ENCODE measurements around the gene ZNF778. TPM values are rescaled to one million over a fixed set of nuclear protein-coding genes. Genes with fewer than 3 reads are reported as not detected.

Gene ZNF778
- total and polyA plus RNA-seq, 2 of the 13 experiments (the other 11 are each of a cell fraction or from before 2014, with no cell fraction given), result 3.8 to 7.2 TPM

DNA sequence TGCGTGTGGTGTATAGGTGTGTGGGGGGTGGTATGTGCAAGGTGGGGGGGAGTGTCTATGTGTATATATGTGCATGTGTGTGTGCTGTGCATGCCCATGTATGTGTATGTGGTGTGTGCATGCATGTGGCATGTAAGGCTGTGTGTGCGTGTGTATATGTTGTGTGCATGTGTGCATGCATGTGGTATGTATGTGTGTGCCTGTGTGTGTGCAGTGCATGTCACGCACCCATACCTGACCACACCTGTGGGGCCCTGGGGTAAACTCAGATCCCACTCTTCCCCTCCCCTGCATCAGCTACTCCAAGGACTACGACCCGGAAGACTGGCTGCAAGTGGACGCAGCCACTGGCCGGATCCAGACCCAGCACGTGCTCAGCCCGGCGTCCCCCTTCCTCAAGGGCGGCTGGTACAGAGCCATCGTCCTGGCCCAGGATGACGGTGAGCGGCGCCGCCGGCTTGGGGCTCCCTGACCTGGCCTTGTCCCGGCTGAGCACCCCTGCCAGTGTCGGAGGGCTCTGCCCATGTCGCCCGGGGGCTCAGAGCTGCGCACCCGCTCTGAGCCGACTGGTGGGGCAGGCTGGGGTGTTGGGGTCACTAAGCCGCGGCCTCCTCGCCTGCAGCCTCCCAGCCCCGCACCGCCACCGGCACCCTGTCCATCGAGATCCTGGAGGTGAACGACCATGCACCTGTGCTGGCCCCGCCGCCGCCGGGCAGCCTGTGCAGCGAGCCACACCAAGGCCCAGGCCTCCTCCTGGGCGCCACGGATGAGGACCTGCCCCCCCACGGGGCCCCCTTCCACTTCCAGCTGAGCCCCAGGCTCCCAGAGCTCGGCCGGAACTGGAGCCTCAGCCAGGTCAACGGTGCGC is 26.2 kb upstream of the ZNF778 start (continued):
- TF ChIP-seq ZNF142 (CRISPR knock-in tag; IDR thresholded peaks at IDR 0.05) (0 out of 2 replicates have a peak, but pooled peaks have one; percentile 52), SPEN (CRISPR knock-in tag; IDR thresholded peaks at IDR 0.05; ENCODE audit: low read depth) (peak; percentile 27), ZFAT (CRISPR knock-in tag; conservative IDR thresholded peaks at IDR 0.05) (no peak), ETV6 (CRISPR knock-in tag; conservative IDR thresholded peaks at IDR 0.05) (no peak), SMARCE1 (IDR thresholded peaks at IDR 0.05; ENCODE audit: borderline replicate concordance) (no peak), TSC22D2 (CRISPR knock-in tag; IDR thresholded peaks at IDR 0.05; ENCODE audit: borderline replicate concordance) (peak; percentile 57; the same call in 1 of the 2 replicates), ZKSCAN5 (CRISPR knock-in tag; IDR thresholded peaks at IDR 0.05) (no peak), SALL1 (CRISPR knock-in tag; IDR thresholded peaks at IDR 0.05) (peak; percentile 28; the same call in 1 of the 2 replicates), CENPT (CRISPR knock-in tag; IDR thresholded peaks at IDR 0.05; ENCODE audit: low read depth) (no peak), PCBP1 (IDR thresholded peaks at IDR 0.05; ENCODE audit: borderline replicate concordance, low read depth, low read length) (no peak), GMEB2 (CRISPR knock-in tag; IDR thresholded peaks at IDR 0.05; ENCODE audit: low read depth) (no peak), KDM1A (CRISPR knock-in tag; IDR thresholded peaks at IDR 0.05) (no peak)
- TF ChIP-seq, protein P1, sequence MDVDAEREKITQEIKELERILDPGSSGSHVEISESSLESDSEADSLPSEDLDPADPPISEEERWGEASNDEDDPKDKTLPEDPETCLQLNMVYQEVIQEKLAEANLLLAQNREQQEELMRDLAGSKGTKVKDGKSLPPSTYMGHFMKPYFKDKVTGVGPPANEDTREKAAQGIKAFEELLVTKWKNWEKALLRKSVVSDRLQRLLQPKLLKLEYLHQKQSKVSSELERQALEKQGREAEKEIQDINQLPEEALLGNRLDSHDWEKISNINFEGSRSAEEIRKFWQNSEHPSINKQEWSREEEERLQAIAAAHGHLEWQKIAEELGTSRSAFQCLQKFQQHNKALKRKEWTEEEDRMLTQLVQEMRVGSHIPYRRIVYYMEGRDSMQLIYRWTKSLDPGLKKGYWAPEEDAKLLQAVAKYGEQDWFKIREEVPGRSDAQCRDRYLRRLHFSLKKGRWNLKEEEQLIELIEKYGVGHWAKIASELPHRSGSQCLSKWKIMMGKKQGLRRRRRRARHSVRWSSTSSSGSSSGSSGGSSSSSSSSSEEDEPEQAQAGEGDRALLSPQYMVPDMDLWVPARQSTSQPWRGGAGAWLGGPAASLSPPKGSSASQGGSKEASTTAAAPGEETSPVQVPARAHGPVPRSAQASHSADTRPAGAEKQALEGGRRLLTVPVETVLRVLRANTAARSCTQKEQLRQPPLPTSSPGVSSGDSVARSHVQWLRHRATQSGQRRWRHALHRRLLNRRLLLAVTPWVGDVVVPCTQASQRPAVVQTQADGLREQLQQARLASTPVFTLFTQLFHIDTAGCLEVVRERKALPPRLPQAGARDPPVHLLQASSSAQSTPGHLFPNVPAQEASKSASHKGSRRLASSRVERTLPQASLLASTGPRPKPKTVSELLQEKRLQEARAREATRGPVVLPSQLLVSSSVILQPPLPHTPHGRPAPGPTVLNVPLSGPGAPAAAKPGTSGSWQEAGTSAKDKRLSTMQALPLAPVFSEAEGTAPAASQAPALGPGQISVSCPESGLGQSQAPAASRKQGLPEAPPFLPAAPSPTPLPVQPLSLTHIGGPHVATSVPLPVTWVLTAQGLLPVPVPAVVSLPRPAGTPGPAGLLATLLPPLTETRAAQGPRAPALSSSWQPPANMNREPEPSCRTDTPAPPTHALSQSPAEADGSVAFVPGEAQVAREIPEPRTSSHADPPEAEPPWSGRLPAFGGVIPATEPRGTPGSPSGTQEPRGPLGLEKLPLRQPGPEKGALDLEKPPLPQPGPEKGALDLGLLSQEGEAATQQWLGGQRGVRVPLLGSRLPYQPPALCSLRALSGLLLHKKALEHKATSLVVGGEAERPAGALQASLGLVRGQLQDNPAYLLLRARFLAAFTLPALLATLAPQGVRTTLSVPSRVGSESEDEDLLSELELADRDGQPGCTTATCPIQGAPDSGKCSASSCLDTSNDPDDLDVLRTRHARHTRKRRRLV (CRISPR knock-in tag; IDR thresholded peaks at IDR 0.05), result no peak; the same call in 1 of the 2 replicates
- TF ChIP-seq, protein P2, sequence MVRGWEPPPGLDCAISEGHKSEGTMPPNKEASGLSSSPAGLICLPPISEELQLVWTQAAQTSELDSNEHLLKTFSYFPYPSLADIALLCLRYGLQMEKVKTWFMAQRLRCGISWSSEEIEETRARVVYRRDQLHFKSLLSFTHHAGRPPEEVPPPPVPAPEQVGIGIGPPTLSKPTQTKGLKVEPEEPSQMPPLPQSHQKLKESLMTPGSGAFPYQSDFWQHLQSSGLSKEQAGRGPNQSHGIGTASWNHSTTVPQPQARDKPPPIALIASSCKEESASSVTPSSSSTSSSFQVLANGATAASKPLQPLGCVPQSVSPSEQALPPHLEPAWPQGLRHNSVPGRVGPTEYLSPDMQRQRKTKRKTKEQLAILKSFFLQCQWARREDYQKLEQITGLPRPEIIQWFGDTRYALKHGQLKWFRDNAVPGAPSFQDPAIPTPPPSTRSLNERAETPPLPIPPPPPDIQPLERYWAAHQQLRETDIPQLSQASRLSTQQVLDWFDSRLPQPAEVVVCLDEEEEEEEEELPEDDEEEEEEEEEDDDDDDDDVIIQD (CRISPR knock-in tag; IDR thresholded peaks at IDR 0.05; ENCODE audit: low read depth), result no peak

All from HepG2 (cell line).